GM18858 (cell line): ENCODE measurements around the gene EEF1A2.
"Not testable (repeated sequence)": the region's sequence is repeated elsewhere in the genome, so short reads cannot be mapped to it uniquely, and the experiment has no call there.

ENCODE experiments used
- ATAC-seq: cut with Tn5 transposase; IDR thresholded peaks from one replicate; pipeline ENCODE4 v1.9.1; 2021; ENCODE audit not compliant: unreplicated experiment

EEF1A2 gene

GRCh38 chr20:63521602-63522001 lies 22.7 kb upstream of the EEF1A2 start:
- ATAC-seq, result no peak

- peak; percentile 26 for ATAC-seq
These were observed 22.2 kb upstream of the EEF1A2 start for GRCh38 chr20:63520934-63521601.

GRCh38 chr20:63520504-63520933 lies 21.6 kb upstream of the EEF1A2 start, which contains the start of gene PPDPF:
PPDPF (plus strand) TSS chr20:63520765; CDS start chr20:63521309, 544 bp downstream.
- ATAC-seq, result peak; percentile 54

- ATAC-seq, result peak; percentile 32
These were observed 21.0 kb upstream of the EEF1A2 start for GRCh38 chr20:63519668-63520503.

- no peak for ATAC-seq
These were observed 20.2 kb upstream of the EEF1A2 start for GRCh38 chr20:63518946-63519667.

GRCh38 chr20:63518351-63518861 lies 19.5 kb upstream of the EEF1A2 start:
- ATAC-seq, result no peak

- no peak for ATAC-seq
These were observed 18.8 kb upstream of the EEF1A2 start for GRCh38 chr20:63517376-63518309.

GRCh38 chr20:63514520-63514919 lies 15.6 kb upstream of the EEF1A2 start:
- not testable (repeated sequence) for ATAC-seq

GRCh38 chr20:63513207-63513606 lies 14.3 kb upstream of the EEF1A2 start:
- no peak for ATAC-seq

- no peak for ATAC-seq
These were observed 10.2 kb upstream of the EEF1A2 start for GRCh38 chr20:63509088-63509564.

- no peak for ATAC-seq
These were observed 9.3 kb upstream of the EEF1A2 start for GRCh38 chr20:63508072-63508768.

- no peak for ATAC-seq
These were observed 8.3 kb upstream of the EEF1A2 start for GRCh38 chr20:63507083-63507743.

GRCh38 chr20:63505723-63506122 lies 6.8 kb upstream of the EEF1A2 start:
- no peak for ATAC-seq

- ATAC-seq, result no peak
These were observed 6.4 kb upstream of the EEF1A2 start for GRCh38 chr20:63505281-63505680.

- ATAC-seq, result no peak
These were observed 5.8 kb upstream of the EEF1A2 start for GRCh38 chr20:63504642-63505041.

GRCh38 chr20:63503524-63503923 lies 4.6 kb upstream of the EEF1A2 start:
- no peak for ATAC-seq

GRCh38 chr20:63502671-63503172 lies 3.8 kb upstream of the EEF1A2 start:
- no peak for ATAC-seq

- no peak for ATAC-seq
These were observed 3.2 kb upstream of the EEF1A2 start for GRCh38 chr20:63501818-63502670.
